OCI-LY1 (cell line): ENCODE data around the gene METTL8.

Source experiments
- EZH2 ChIP-seq: fragments of 200-600 bp; sonication (generic), shearing (Covaris generic); IDR thresholded peaks from 2 replicates; pipeline ENCODE4 v1.8.0; 2017; ENCODE audit warnings: borderline replicate concordance, mixed run types, mild to moderate bottlenecking, antibody characterized with exemption, low read length, moderate library complexity, mixed read lengths
- TF ChIP-seq, protein P1 (sequence below): fragments of 200-600 bp; sonication (generic), shearing (Covaris generic); IDR thresholded peaks from 2 replicates; pipeline ENCODE4 v1.5.1; 2017; ENCODE audit warnings: mild to moderate bottlenecking, antibody characterized with exemption, low read length, moderate library complexity, mixed read lengths

DNA sequence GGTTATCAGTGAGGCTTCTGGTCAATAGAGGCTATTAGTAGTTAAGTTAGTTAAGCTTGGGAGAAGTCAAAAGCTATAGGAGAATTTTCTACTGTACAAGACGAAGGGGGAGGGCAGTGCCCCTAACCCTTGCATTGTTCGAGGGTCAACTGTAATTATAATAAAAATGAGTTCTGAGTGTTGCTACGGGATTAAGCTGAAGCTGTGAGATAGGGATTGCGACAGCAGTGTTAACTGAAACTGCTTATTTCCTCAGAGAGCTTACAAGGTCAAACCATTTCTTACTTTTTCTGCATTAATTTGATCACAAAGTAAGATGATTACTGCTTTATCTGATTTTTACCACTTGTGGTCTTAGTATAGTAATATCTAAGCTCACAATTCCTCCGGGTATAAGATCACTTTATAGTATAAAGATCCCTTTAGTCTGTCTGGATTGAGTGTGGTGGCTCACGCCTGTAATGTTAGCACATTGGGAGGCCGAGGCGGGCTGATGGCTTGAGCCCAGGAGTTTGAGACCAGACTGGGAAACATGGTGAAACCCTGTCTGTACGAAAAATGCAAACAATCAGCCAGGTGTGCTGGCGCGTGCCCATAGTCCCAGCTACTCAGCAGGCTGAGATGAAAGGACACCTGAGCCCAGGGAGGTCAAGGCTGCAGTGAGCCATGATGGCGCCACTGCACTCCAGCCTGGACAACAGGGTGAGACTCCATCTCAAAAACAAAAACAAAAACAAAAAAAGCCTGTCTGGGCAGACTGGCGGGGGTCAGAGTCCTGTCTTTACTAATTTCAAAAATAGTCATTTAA, 153.6 kb downstream of the METTL8 start:
- TF ChIP-seq, protein P1, sequence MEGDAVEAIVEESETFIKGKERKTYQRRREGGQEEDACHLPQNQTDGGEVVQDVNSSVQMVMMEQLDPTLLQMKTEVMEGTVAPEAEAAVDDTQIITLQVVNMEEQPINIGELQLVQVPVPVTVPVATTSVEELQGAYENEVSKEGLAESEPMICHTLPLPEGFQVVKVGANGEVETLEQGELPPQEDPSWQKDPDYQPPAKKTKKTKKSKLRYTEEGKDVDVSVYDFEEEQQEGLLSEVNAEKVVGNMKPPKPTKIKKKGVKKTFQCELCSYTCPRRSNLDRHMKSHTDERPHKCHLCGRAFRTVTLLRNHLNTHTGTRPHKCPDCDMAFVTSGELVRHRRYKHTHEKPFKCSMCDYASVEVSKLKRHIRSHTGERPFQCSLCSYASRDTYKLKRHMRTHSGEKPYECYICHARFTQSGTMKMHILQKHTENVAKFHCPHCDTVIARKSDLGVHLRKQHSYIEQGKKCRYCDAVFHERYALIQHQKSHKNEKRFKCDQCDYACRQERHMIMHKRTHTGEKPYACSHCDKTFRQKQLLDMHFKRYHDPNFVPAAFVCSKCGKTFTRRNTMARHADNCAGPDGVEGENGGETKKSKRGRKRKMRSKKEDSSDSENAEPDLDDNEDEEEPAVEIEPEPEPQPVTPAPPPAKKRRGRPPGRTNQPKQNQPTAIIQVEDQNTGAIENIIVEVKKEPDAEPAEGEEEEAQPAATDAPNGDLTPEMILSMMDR: no peak
- no peak for TF ChIP-seq EZH2
